IgD-negative memory B cell (primary cell): ENCODE results near the gene RPS2. TPM values are rescaled to one million over a fixed set of nuclear protein-coding genes. Genes with fewer than 3 reads are reported as not detected.
"Not testable (repeated sequence)": the region's sequence is repeated elsewhere in the genome, so short reads cannot be mapped to it uniquely, and the experiment has no call there.

Experiments used
- H3K27ac Mint-ChIP-seq, 3 donors: one replicate each; pipeline ENCODE4 v1.8.0; 2020 to 2022; ENCODE audit warnings: mild to moderate bottlenecking in 3 of 3, mixed read lengths in 3 of 3, moderate library complexity in 1 of 3
- H3K27me3 Mint-ChIP-seq: one replicate; pipeline ENCODE4 v1.8.0; 2021; ENCODE audit warnings: mixed read lengths
- H3K36me3 Mint-ChIP-seq: one replicate; pipeline ENCODE4 v1.8.0; 2020; ENCODE audit warnings: mild to moderate bottlenecking, mixed read lengths
- H3K4me1 Mint-ChIP-seq, 3 donors: one replicate each; pipeline ENCODE4 v1.8.0; 2020 to 2022; ENCODE audit warnings: mixed read lengths in 3 of 3, mild to moderate bottlenecking in 1 of 3
- H3K4me3 Mint-ChIP-seq, 4 donors: one replicate each; pipeline ENCODE4 v1.8.0; 2020 to 2022; ENCODE audit warnings: mild to moderate bottlenecking in 4 of 4, mixed read lengths in 4 of 4, moderate library complexity in 3 of 4
- H3K9me3 Mint-ChIP-seq, 3 donors: one replicate each; pipeline ENCODE4 v1.8.0; 2020 to 2021; ENCODE audit warnings: mixed read lengths in 3 of 3, mild to moderate bottlenecking in 1 of 3
- polyA plus RNA-seq: library from polyadenylated mRNA; unstranded; fragments of 300-500 nt; fragmentation: Illumina TruSeq; gene quantifications from one replicate; pipeline ENCODE4 v1.2.3, GENCODE V29; 2021

The RPS2 gene
- polyA plus RNA-seq: 6,339 TPM

DNA sequence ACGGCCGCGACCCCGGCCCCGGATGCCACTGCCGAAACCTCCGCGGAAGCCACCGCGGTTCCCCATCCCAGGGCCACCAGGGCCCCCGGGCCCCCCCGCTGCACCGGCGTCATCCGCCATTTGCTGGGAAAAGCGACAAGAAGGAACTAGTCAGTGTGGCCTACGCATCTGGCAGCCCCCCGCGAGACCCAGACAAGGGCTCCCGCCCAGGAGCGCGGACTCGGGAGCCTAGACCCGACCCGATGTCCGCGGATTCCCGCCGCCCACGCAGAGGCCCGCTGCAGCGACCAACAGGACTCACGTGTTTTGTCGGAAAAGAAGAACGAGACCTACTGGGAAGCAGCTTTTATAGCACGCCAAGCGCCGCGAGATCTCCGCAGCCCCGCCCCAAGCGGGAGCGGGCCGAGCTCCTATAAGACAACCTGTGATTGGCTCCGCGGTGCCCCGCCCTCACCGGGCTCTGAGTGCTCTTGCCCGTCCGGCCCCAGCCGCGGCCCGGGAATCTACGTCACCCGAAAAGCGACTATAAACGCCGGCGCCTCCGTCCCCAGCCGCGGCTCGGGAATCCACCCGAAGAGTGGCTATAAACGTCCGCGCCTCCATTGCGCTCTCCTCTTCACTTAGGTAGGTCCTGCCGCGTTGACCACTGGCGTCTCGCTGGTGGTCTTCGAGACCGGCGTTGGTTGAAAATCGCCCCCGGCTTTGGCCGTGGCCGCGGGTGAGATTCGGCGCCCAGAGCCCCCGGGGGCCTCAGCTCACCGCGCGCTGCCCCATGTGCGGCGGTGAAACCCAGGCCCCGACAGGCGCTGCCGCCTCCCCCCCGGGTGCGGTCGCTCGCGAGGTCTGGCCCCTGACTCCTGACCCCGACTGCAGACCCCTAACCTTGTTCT, at the start of gene RPS2:
TSS of gene RPS2 (minus strand) at position 321 of the 890 bp plus-strand sequence. CDS start at position 120, 201 bp downstream.
- H3K36me3 Mint-ChIP-seq: peaks cover 2% of the 10 kb centered on the region
- peaks cover 4% of the 10 kb centered on the region for H3K27me3 Mint-ChIP-seq
- peaks cover 23 to 31% (median 31%) of the 10 kb centered on the region in 3 donors for H3K4me1 Mint-ChIP-seq
- no peaks in the 10 kb centered on the region for H3K9me3 Mint-ChIP-seq
- H3K4me3 Mint-ChIP-seq: peak within 1 kb of the TSS; percentile 93 to 100 (median 96)
- H3K27ac Mint-ChIP-seq: peak within 1 kb of the TSS; percentile 95 to 100 (median 99)

DNA sequence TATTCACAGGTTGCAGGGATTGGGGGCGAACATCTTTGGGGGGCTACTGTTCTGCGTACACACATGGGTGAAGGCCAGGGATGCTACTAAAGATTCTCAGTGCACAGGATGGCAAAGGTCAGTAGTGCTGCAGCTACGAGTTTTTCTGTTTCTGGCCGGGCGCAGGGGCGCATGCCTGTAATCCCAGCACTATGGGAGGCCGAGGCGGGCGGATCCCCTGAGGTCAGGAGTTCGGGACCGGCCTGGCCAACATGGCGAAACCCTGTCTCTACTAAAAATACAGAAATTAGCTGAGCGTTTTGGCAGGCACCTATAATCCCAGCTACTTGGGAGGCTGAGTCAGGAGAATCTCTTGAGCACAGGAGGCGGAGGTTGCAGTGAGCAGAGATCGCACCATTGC, 48.9 kb upstream of the RPS2 start:
- Mint-ChIP-seq H3K4me1 (peaks cover 9 to 11% (median 9%) of the 10 kb centered on the region in 3 donors), H3K9me3 (no peaks in the 10 kb centered on the region), H3K27me3 (no peaks in the 10 kb centered on the region), H3K36me3 (no peaks in the 10 kb centered on the region), H3K4me3 (peak overlapping the region in 1 of 4 donors; percentile 60), H3K27ac (peak overlapping the region in 1 of 3 donors; percentile 35)

DNA sequence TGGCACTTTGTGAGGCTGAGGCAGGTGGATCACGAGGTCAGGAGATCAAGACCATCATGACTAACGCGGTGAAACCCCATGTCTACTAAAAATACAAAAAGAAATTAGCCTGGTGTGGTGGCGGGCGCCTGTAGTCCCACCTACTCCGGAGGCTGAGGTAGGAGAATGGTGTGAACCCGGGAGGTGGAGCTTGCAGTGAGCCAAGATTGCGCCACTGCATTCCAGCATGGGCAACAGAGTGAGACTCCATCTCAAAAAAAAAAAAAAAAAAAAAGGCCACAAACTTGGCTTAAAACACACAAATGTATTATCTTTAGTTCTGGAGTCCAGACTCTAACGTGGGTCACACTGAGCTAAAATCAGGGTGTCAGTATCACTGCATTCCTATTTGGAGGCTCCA, 47.1 kb upstream of the RPS2 start:
- H3K27ac Mint-ChIP-seq, H3K27me3 Mint-ChIP-seq, H3K9me3 Mint-ChIP-seq, H3K36me3 Mint-ChIP-seq: not testable (repeated sequence)
- H3K4me1 Mint-ChIP-seq: peaks cover 15 to 21% (median 19%) of the 10 kb centered on the region in 3 donors
- peak overlapping the region in 1 of 4 donors; percentile 6 for H3K4me3 Mint-ChIP-seq

DNA sequence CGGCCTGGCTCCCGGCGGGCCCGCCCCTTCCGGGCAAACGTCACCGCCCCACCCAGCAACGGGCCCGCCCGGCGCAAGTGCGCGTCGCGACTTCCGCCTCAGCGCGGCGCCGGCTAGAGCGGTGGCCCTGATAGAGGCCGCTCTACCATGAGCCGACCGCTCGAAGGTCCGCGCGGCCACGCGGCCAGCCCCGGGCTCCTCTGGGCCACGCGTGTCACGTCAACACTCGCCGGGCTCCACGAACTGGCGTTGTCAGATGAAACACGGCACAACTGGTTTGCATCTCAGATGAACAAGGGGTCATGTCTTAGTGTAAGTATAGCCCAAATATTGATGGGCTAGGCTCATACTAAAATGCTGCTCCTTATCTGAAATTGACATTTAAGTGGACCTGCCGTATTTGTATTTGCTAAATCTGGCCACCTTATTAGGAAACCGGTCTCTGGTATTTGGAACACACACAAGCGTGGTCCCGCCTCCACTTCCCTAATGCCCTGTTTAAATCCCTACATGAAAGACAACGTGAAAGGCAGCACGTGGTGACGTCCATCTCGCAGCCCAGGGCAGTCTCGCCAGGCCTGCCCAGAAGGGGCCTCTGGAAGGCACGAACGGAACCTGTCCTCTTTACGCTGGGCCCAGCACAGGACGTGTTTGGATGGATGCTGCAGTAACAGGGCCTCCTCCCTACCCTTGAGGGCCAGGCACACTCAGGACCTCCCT, 45.3 kb upstream of the RPS2 start, which contains the start of gene ZNF598:
TSS of gene ZNF598 (minus strand) at position 31 of the 720 bp plus-strand sequence.
- Mint-ChIP-seq H3K27ac (peak within 1 kb of the TSS; percentile 95 to 99 (median 98)), H3K9me3 (no peaks in the 10 kb centered on the region), H3K4me1 (peaks cover 15 to 22% (median 20%) of the 10 kb centered on the region in 3 donors), H3K36me3 (no peaks in the 10 kb centered on the region), H3K4me3 (peak within 1 kb of the TSS; percentile 93 to 97 (median 95)), H3K27me3 (no peaks in the 10 kb centered on the region)

DNA sequence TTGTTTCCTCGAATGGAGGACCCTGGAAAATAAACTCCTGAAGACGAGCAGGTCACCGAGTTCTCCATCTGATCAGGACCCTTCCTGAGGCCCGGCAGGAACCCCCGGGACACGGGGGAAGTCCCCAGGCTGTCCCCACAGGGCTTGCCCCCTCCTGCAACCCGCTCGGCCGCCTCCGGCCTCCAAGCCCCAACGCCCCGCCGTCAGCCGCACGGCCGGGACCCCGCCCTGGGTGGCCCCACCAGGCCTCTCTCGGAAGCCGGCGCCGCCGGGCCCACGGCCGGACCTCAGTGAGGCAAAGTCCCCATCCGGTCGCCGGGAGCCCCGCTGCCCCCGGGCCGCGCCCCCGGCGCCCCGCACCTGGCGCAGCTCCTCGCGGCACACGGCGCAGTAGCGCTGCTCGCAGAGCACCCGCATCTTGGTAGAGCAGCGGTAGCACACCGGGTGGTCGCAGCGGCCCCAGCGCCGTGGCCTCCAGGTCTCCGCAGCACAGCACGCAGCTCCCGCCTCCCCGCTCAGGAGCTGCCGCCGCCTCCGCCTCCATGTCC, 44.6 kb upstream of the RPS2 start:
- H3K27ac Mint-ChIP-seq: peak overlapping the region in 2 of 3 donors; percentile 82 to 93
- H3K36me3 Mint-ChIP-seq: no peaks in the 10 kb centered on the region
- peak overlapping the region; percentile 81 to 93 (median 92) for H3K4me3 Mint-ChIP-seq
- H3K27me3 Mint-ChIP-seq: no peaks in the 10 kb centered on the region
- H3K4me1 Mint-ChIP-seq: peaks cover 15 to 22% (median 20%) of the 10 kb centered on the region in 3 donors
- no peaks in the 10 kb centered on the region for H3K9me3 Mint-ChIP-seq

DNA sequence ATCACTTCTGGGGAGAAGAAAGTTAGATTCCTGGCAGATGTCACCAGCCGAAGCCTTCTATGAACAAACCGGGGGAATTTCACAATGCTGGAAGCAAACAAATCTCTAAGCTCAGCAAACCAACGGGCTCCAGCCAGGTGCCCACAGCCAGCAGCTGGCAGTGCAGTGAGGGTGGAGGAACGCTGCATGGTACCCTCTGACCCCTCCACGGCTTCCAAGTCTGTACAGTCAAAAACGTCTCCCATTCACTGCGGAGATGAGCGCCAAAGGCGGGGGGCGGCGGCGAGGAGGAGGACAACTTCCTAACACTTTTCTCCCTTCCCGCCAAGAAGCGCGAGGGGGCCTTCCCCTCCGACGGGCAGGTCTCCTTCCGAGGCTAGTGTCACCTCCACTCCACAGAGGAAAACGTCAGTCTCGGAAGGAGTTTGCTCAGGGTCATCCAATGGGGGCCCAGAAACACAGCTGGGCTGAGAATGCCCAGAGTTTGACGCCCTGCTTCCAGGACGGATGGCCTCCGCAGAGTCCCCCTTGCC, 44.1 kb upstream of the RPS2 start:
- no peaks in the 10 kb centered on the region for H3K36me3 Mint-ChIP-seq
- H3K4me3 Mint-ChIP-seq: peak overlapping the region; percentile 81 to 93 (median 92)
- no peaks in the 10 kb centered on the region for H3K27me3 Mint-ChIP-seq
- peak overlapping the region; percentile 82 to 93 (median 90) for H3K27ac Mint-ChIP-seq
- H3K4me1 Mint-ChIP-seq: peaks cover 15 to 22% (median 20%) of the 10 kb centered on the region in 3 donors
- H3K9me3 Mint-ChIP-seq: no peaks in the 10 kb centered on the region

DNA sequence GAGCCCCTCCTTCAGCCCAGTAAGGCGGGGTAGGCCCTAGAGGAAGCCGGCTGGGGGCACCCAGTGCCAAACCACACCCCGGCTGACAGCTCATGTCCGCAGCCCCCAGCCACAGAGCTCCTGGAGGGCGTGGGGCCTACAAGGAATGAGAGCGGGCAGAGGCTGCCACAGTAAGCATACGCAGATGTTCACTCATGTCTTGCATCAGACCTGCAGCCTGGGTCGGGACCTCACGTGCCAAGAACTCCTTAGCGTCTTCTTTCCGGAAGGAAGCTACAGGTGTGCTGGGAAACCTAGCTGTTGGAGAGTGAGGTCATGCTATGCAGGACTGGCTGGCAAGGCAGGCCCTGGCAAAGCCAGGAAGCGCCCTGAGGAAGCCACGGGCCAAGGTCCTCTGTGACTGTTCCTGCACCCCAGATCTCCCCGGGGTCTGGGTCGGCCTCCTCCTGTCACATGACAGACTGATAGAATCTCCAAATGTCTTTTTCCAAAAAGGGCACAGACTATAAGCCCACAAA, 43.4 kb upstream of the RPS2 start:
- Mint-ChIP-seq H3K36me3 (no peaks in the 10 kb centered on the region), H3K27ac (peak overlapping the region; percentile 80 to 93 (median 90)), H3K27me3 (no peaks in the 10 kb centered on the region), H3K4me1 (peaks cover 15 to 22% (median 20%) of the 10 kb centered on the region in 3 donors), H3K4me3 (peak overlapping the region; percentile 81 to 93 (median 92)), H3K9me3 (no peaks in the 10 kb centered on the region)

DNA sequence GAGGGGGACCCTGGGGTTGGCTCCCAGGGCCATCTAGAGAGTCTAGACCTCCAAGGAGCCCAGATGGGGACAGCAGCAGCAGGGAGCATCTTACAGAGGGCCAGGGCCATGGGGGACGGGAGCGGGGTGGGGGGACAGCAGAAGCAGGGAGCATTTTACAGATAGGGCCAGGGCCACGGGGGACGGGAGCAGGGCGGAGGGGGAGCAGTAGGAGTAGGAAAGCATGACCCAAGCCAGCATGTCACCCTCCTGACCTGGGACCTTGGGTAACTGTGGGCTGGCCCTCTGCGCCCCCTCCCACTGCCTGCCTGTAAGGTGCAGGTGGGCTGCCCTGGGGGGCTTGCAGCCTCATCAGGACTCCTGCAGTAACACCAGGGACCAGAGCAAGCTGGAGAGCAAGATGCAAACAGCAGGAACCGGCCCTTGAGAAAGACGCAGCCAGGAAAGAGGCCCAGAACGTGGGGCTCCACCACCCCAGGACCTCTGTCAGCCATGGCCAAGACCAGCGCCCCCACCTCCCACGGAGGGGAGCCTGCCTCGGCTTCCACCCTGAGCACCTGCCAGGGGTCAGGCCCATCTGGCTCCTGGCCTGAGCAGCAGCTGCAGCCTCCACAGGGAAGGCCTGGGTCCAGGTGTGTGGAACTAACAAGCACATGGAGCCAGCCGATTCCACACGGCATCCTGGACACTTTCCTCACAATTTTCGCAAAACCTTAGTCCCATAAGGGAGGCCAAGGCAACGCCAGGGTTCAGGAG, 42.6 kb upstream of the RPS2 start:
- Mint-ChIP-seq H3K27ac (peak overlapping the region in 1 of 3 donors; percentile 90), H3K4me1 (peaks cover 15 to 22% (median 20%) of the 10 kb centered on the region in 3 donors)

DNA sequence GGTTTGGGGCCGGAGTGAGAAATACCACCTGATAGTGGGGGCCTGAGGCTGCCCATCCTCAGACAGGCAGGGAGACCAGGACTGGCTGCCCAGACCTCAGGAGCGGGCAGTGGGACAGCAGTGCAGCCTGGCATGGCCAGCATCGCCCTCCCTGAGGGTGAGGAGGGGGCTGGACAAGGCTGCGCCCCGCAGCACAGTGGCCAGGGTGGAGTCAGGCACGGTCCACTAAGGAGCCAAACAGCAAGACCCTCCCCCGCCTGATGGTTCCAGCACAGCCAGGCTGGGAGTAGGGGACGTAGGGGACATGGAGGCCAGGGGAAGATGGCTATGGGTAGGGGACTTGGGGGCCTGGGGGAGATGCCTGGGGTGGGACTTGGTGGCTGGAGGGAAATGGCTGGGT, 41.7 kb upstream of the RPS2 start:
- Mint-ChIP-seq H3K4me1 (peaks cover 15 to 22% (median 20%) of the 10 kb centered on the region in 3 donors), H3K27me3 (no peaks in the 10 kb centered on the region), H3K4me3 (peak overlapping the region in 3 of 4 donors; percentile 7 to 71 (median 33)), H3K36me3 (no peaks in the 10 kb centered on the region), H3K27ac (peak overlapping the region in 2 of 3 donors; percentile 53 to 88), H3K9me3 (no peaks in the 10 kb centered on the region)

More for the DNA sequence above, 42.6 kb upstream of the RPS2 start:
- H3K27me3 Mint-ChIP-seq: no peaks in the 10 kb centered on the region
- H3K36me3 Mint-ChIP-seq: no peaks in the 10 kb centered on the region
- peak overlapping the region in 3 of 4 donors; percentile 43 to 93 (median 93) for H3K4me3 Mint-ChIP-seq
- H3K9me3 Mint-ChIP-seq: no peaks in the 10 kb centered on the region

DNA sequence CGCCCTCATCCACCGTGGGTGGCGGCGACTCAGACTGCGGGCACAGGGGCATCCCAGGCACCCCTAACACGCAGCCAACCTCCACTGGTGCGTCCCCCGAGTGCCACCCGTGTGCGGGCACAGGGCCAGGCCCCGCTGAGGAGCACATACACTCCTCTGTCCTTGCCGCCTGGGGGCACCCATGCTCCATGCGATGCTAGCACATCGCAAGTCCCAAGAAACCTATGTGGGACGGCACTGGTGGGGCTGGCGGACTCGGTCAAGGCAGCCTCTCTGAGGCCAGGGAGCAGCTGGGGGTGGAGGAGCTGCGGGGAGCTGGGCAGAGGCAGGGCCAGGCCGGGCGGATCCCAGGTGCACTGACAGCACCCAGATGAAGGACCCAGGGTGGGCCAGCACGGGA, 41.0 kb upstream of the RPS2 start:
- no peaks in the 10 kb centered on the region for H3K9me3 Mint-ChIP-seq
- no peaks in the 10 kb centered on the region for H3K27me3 Mint-ChIP-seq
- no peak overlapping the region for H3K27ac Mint-ChIP-seq
- no peaks in the 10 kb centered on the region for H3K36me3 Mint-ChIP-seq
- H3K4me1 Mint-ChIP-seq: peaks cover 15 to 22% (median 20%) of the 10 kb centered on the region in 3 donors
- H3K4me3 Mint-ChIP-seq: peak overlapping the region in 2 of 4 donors; percentile 7 to 53

DNA sequence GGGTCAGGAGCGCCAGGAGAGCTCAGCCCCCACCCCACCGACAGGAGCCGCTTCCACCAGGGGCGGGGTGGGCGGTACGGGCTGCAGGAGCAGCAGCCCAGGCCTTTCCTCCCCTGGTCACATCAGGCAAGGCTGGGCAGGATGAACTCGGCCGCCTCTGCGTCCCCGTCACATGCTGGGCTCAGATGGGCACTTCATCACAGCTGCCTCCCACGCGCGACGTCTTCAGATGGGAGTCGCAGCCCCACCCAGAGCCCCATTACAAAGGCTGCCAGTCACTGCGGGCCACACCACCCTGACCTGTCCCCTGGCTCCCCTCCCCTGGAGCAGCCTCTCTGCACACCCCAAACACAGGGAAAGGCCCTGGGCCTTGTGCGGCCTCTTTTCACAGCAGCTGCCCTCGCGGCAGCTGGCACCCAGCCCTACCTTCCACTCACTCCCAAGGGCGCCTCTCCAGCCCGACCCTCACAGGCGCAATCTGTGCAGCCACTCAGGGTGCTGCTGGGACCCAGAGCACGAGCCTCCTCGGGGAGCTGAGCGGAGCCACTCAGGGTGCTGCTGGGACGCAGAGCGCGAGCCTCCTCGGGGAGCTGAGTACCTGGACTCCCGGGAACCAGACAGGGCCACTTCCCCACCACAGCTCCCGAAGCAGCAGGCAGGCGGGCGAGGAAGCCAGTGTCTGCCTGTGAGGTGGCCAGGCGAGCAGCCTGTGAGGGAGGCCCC, 40.3 kb upstream of the RPS2 start:
- no peaks in the 10 kb centered on the region for H3K27me3 Mint-ChIP-seq
- H3K36me3 Mint-ChIP-seq: no peaks in the 10 kb centered on the region
- no peak overlapping the region for H3K27ac Mint-ChIP-seq
- no peak overlapping the region for H3K4me3 Mint-ChIP-seq
- peaks cover 11 to 17% (median 16%) of the 10 kb centered on the region in 3 donors for H3K4me1 Mint-ChIP-seq
- no peaks in the 10 kb centered on the region for H3K9me3 Mint-ChIP-seq

DNA sequence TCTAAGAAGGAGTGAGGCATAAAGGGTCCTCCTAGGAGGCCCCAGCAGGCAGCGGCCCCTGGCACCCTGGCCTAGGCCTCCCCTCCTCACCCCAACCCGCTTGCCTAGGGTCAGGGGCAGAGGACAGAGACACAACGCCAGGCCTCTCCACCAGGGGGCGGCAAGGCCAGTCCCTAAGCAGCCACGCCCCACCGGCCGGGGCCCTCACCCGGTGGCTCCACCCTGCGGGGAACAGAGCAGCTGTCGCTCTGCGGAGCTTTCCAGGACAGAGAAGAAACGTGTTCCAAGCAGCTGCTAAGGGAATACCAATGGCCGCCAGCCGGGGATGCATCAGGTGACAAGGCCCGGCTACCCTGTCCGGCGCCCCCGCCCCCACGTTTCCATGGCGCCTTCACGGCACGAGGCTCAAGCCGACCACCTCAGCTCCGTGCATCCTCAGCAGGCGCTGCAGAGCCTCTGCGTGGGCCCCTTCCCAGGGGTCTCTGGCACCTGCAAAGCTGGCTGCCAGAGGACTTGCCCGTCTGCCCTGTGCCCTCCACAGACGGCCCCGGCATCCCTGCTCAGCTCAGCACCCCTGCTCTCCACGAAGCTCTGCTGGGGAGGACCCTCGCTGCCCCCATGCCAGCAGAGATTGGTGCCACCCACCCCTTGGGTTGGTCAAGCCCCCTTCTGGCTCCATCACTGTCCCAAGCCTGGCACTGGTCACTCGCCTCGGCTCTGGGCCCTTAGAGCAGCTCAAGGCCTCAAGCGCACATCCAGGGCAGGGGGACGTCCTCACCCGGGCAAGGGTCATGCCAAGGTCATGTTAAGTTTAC, 39.4 kb upstream of the RPS2 start:
- H3K27me3 Mint-ChIP-seq: no peaks in the 10 kb centered on the region
- no peak overlapping the region for H3K27ac Mint-ChIP-seq
- H3K9me3 Mint-ChIP-seq: no peaks in the 10 kb centered on the region
- H3K4me1 Mint-ChIP-seq: peaks cover 9 to 17% (median 16%) of the 10 kb centered on the region in 3 donors
- H3K36me3 Mint-ChIP-seq: no peaks in the 10 kb centered on the region
- H3K4me3 Mint-ChIP-seq: peak overlapping the region in 1 of 4 donors; percentile 40
